Psoas muscle (tissue), 8 donors: ENCODE data around the gene PPP6C. TPM values are rescaled to one million over a fixed set of nuclear protein-coding genes. Genes with fewer than 3 reads are reported as not detected.
"Not testable (repeated sequence)": the region's sequence is repeated elsewhere in the genome, so short reads cannot be mapped to it uniquely, and the experiment has no call there.

Experiments used
- ATAC-seq, 4 donors: fragments of 200-7000 bp; cut with Tn5 transposase; one replicate each; pipeline ENCODE4 v1.9.1; 2020; ENCODE audit warnings: moderate library complexity in 3 of 4, mild to moderate bottlenecking in 2 of 4
- DNase-seq, 2 donors: peaks; one replicate each; pipeline ENCODE4 v3.0.0-alpha.2; 2020
- H3K27ac ChIP-seq: fragments of 200-600 bp; one replicate; pipeline ENCODE4 v1.8.0; 2022
- H3K27me3 ChIP-seq, 3 donors: fragments of 200-600 bp in 1 of 3; one replicate each; pipeline versions ENCODE4 v1.6.1 to v1.8.0; 2013 to 2022; ENCODE audit warnings: low read length in 2 of 3, mild to moderate bottlenecking in 2 of 3, moderate library complexity in 1 of 3; ENCODE audit not compliant: insufficient read depth in 3 of 3
- H3K36me3 ChIP-seq, 2 donors: fragments of 200-600 bp in 1 of 2; one replicate each; pipeline versions ENCODE4 v1.6.1 to v1.8.0; 2013 to 2022; ENCODE audit warnings: low read depth in 1 of 2, mild to moderate bottlenecking in 1 of 2, moderate library complexity in 1 of 2; ENCODE audit not compliant: insufficient read depth in 1 of 2
- H3K4me1 ChIP-seq: fragments of 200-600 bp; one replicate; pipeline ENCODE4 v1.8.0; 2022
- H3K4me3 ChIP-seq: fragments of 200-600 bp; one replicate; pipeline ENCODE4 v1.8.0; 2022; ENCODE audit warnings: mild to moderate bottlenecking
- H3K9me3 ChIP-seq: fragments of 200-600 bp; one replicate; pipeline ENCODE4 v1.8.0; 2022
- WGBS, 3 donors: extraction: QIAGEN DNeasy Blood & Tissue Kit; methylation state at CpG; one replicate each; pipeline versions ENCODE4 v1.1.6 to v1.1.7; 2013; 5-methylcytosine and 5-hydroxymethylcytosine counted together
- intact Hi-C, 2 donors: fragments of 100-400 bp; cut with DNase I; formaldehyde crosslinking; loops; one replicate each; pipeline versions ENCODE4 v1.11.0 to v1.14.2; 2022
- long read RNA-seq, 2 donors: library from polyadenylated mRNA; unstranded; transcript quantifications; one replicate each; pipeline ENCODE4 v2.0.0, GENCODE V29; 2021
- polyA plus RNA-seq, 3 donors: library from polyadenylated mRNA; stranded (reverse); fragments of 200-250 nt; gene quantifications; one replicate each; pipeline ENCODE4 v1.2.3, GENCODE V29; 2013
- total RNA-seq, 4 donors: library from RNA; stranded (reverse); fragmentation: NEBNext Ultra II Directional in 2 of 4; extraction: Animal tissue kit (Norgen Biotek cat#: 25700) in 2 of 4; gene quantifications; one replicate each; pipeline versions ENCODE4 v1.2.1 to v1.2.4, GENCODE V29; 2021 to 2023
- TF ChIP-seq, protein P1 (sequence below): fragments of 200-600 bp; IDR thresholded peaks from one replicate; pipeline ENCODE4 v1.8.0; 2022; ENCODE audit warnings: antibody characterized with exemption
- donor health status: healthy with polysubstance abuse.
- donor health status: DM: no; HTN: no; CAD: no; lungs with moderate emphysema.
- donor health status: Bipolar disorder and iron deficiency.
- donor health status: healthy.
- donor health status: DM: yes; HTN: yes; CAD: no.
- donor health status: DM: no; HTN: no; CAD: no.
- donor health status: DM: no; HTN: no; CAD: no.
- donor health status: DM: yes; HTN: yes; CAD: no.

The PPP6C gene
- total RNA-seq (10 to 100 TPM; 51.4 to 91.6 (median 66.6) TPM), polyA plus RNA-seq (10 to 100 TPM; 29.9 to 66.8 (median 47.3) TPM)
- long read RNA-seq, donor 1, full-length matches to known transcripts: 38 of 46 reads
- long read RNA-seq, donor 1, partial matches to known transcripts: 2 of 46 reads
- long read RNA-seq, donor 1, other reads (novel, unspliced or antisense): 6 of 46 reads
- long read RNA-seq, donor 2, full-length matches to known transcripts: 181 of 221 reads
- long read RNA-seq, donor 2, partial matches to known transcripts: 14 of 221 reads
- long read RNA-seq, donor 2, other reads (novel, unspliced or antisense): 26 of 221 reads

DNA sequence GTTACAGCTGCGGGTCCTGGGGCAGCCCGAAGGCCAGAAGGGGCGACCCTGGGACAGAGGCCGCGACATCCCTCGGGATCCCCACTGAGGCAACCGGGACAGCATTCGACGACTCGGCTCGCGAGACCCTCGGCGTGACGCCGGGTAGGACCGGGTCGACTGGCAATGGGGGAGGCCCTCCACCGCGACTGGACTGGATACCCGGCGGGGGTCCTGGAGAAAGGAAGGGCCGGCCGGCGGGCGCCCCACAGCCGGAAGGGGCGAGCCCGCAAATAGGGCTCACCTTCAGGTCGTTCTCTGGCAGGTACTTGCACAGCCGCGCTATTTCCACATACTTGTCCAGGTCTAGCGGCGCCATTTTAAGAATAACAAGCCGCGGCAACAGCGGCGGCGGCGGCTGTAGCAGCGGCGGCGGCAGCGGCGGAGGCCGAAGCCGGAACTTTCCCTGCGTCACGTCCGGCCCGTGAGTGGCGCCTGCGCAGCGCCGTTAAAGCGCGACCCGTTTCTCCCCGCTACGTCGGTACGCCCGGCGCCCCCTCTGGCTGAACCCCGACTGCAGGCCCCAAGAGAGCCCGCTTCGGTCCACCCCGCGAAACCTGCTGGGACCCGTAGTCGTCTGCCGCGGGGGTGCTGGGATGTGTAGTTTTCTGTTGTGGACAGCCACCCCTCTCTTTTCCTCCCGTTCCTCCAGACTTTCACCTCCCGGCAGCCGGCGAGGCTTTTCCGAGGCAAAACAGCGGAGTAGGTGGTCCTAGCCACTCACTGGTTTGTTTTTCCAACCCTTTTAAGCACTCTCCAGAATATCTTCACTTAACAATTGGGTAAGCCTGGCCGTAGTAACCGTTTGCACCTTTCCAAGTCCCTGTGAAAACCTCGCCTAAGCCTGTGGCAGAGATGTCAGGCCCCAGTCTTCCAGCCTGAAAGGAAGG is at the start of gene PPP6C:
Gene PPP6C (minus strand): TSS at position 443 of the 929 bp plus-strand sequence. CDS start 85 bp downstream, at position 358.
- peak within 1 kb of the TSS; percentile 92 for H3K4me3 ChIP-seq
- TF ChIP-seq, protein P1, sequence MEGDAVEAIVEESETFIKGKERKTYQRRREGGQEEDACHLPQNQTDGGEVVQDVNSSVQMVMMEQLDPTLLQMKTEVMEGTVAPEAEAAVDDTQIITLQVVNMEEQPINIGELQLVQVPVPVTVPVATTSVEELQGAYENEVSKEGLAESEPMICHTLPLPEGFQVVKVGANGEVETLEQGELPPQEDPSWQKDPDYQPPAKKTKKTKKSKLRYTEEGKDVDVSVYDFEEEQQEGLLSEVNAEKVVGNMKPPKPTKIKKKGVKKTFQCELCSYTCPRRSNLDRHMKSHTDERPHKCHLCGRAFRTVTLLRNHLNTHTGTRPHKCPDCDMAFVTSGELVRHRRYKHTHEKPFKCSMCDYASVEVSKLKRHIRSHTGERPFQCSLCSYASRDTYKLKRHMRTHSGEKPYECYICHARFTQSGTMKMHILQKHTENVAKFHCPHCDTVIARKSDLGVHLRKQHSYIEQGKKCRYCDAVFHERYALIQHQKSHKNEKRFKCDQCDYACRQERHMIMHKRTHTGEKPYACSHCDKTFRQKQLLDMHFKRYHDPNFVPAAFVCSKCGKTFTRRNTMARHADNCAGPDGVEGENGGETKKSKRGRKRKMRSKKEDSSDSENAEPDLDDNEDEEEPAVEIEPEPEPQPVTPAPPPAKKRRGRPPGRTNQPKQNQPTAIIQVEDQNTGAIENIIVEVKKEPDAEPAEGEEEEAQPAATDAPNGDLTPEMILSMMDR: peak; percentile 57
- no peaks in the 10 kb centered on the region for H3K9me3 ChIP-seq
- peaks cover 46% of the 10 kb centered on the region for H3K4me1 ChIP-seq
- WGBS, 3 donors: 0% methylated on average over 67 to 82 of the region's 82 CpGs
- peak; percentile 96 to 99 (median 98) for ATAC-seq
- intact Hi-C loops: no loop called here
- DNase-seq: peak; percentile 98 to 99
- H3K27ac ChIP-seq: peak within 1 kb of the TSS; percentile 99
- H3K27me3 ChIP-seq: no peaks in the 10 kb centered on the region
- peaks cover 0 to 2% of the 10 kb centered on the region in 2 donors for H3K36me3 ChIP-seq

DNA sequence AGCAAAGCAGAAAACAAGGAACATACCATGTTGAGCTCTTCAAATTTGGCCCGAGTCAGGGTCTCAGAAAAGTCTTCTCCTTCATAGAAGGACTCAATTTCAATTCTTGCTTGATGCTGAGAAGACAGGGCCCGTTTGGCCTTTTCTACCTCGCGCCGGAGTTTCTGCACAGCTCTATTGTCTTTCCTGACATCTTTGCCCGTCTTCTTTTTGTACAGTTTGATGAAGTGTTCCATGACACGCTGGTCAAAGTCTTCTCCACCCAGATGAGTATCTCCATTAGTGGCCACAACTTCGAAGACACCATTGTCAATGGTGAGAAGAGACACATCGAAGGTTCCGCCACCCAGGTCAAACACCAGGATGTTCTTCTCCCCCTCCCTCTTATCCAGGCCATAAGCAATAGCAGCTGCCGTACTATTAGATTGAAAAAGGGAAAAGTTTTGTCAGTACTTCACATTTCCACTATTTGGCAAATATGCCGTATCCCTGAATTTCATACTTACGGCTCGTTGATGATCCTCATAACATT is 49.4 kb upstream of the PPP6C start:
- no peak overlapping the region for H3K27ac ChIP-seq
- WGBS, 3 donors: 83 to 84% (median 83%) methylated on average over 14 of the region's 14 CpGs
- intact Hi-C loops: no loop called here

GRCh38 chr9:125238127-125238914 is 48.7 kb upstream of the PPP6C start:
- DNase-seq (no peak), ATAC-seq (no peak)
- H3K4me1 ChIP-seq: peaks cover 60% of the 10 kb centered on the region
- H3K27me3 ChIP-seq: no peaks in the 10 kb centered on the region
- WGBS, 3 donors: 84 to 86% (median 86%) methylated on average over 7 of the region's 7 CpGs
- H3K4me3 ChIP-seq: peak overlapping the region; percentile 95
- intact Hi-C loops: no loop called here
- TF ChIP-seq, protein P1: no peak
- H3K27ac ChIP-seq: no peak overlapping the region
- peaks cover 4 to 68% of the 10 kb centered on the region in 2 donors for H3K36me3 ChIP-seq
- H3K9me3 ChIP-seq: no peaks in the 10 kb centered on the region

More for the DNA sequence above, 49.4 kb upstream of the PPP6C start:
- peaks cover 60% of the 10 kb centered on the region for H3K4me1 ChIP-seq
- TF ChIP-seq, protein P1: no peak
- ATAC-seq (no peak), DNase-seq (no peak)
- H3K9me3 ChIP-seq: no peaks in the 10 kb centered on the region
- H3K36me3 ChIP-seq: peaks cover 4 to 61% of the 10 kb centered on the region in 2 donors
- no peaks in the 10 kb centered on the region for H3K27me3 ChIP-seq
- H3K4me3 ChIP-seq: peak overlapping the region; percentile 95

- peaks cover 4 to 79% of the 10 kb centered on the region in 2 donors for H3K36me3 ChIP-seq
- H3K9me3 ChIP-seq, DNase-seq, ATAC-seq, H3K27me3 ChIP-seq, intact Hi-C loops, H3K27ac ChIP-seq: not testable (repeated sequence)
- H3K4me1 ChIP-seq: peaks cover 56% of the 10 kb centered on the region
- peak overlapping the region; percentile 95 for H3K4me3 ChIP-seq
- 70 to 75% (median 71%) methylated on average over 5 of the region's 5 CpGs for WGBS, 3 donors
Observed at GRCh38 chr9:125236520-125237159, 47.0 kb upstream of the PPP6C start.
